ENCODE results near the gene BANK1. TPM values are rescaled to one million over a fixed set of nuclear protein-coding genes. Genes with fewer than 3 reads are reported as not detected.

The BANK1 gene
- total RNA-seq, 1 donor from 2014 or later = not detected

GRCh38 chr4:102037566-102037965 is 247.0 kb downstream of the BANK1 start:
- no peak overlapping the region for H3K4me3 Mint-ChIP-seq
- no peaks in the 10 kb centered on the region for H3K9me3 Mint-ChIP-seq
- H3K27ac Mint-ChIP-seq = no peak overlapping the region
- intact Hi-C loops (cut with micrococcal nuclease) = no loop called here
- H3K36me3 Mint-ChIP-seq (ENCODE audit: low read depth) = no peaks in the 10 kb centered on the region
- peaks cover 5% of the 10 kb centered on the region for H3K27me3 Mint-ChIP-seq (ENCODE audit: insufficient read depth)
- no peak for DNase-seq (ENCODE audit: low spot score)
- no peaks in the 10 kb centered on the region for H3K4me1 Mint-ChIP-seq (ENCODE audit: low read depth)

- H3K4me3 Mint-ChIP-seq = no peak overlapping the region
- H3K27me3 Mint-ChIP-seq (ENCODE audit: insufficient read depth) = peaks cover 5% of the 10 kb centered on the region
- no peak overlapping the region for H3K27ac Mint-ChIP-seq
- no peak for DNase-seq (ENCODE audit: low spot score)
- no peaks in the 10 kb centered on the region for H3K9me3 Mint-ChIP-seq
- no peaks in the 10 kb centered on the region for H3K36me3 Mint-ChIP-seq (ENCODE audit: low read depth)
- H3K4me1 Mint-ChIP-seq (ENCODE audit: low read depth) = no peaks in the 10 kb centered on the region
- intact Hi-C loops (cut with micrococcal nuclease) = no loop called here
These were observed 252.6 kb downstream of the BANK1 start for GRCh38 chr4:102042871-102043802.

- H3K27ac Mint-ChIP-seq = no peak overlapping the region
- no peaks in the 10 kb centered on the region for H3K4me1 Mint-ChIP-seq (ENCODE audit: low read depth)
- H3K4me3 Mint-ChIP-seq = no peak overlapping the region
These were observed 257.1 kb downstream of the BANK1 start for GRCh38 chr4:102047616-102048015.

GRCh38 chr4:102055805-102056204 is 265.3 kb downstream of the BANK1 start:
- Mint-ChIP-seq H3K4me3 (no peak overlapping the region), H3K27me3 (ENCODE audit: insufficient read depth) (peaks cover 16% of the 10 kb centered on the region), H3K36me3 (ENCODE audit: low read depth) (no peaks in the 10 kb centered on the region), H3K27ac (no peak overlapping the region), H3K4me1 (ENCODE audit: low read depth) (no peaks in the 10 kb centered on the region), H3K9me3 (no peaks in the 10 kb centered on the region)
- intact Hi-C loops (cut with micrococcal nuclease) = no loop called here
- no peak for DNase-seq (ENCODE audit: low spot score)

More at GRCh38 chr4:102047616-102048015, 257.1 kb downstream of the BANK1 start:
- intact Hi-C loops (cut with micrococcal nuclease) = no loop called here
- Mint-ChIP-seq H3K27me3 (ENCODE audit: insufficient read depth) (peaks cover 5% of the 10 kb centered on the region), H3K9me3 (no peaks in the 10 kb centered on the region), H3K36me3 (ENCODE audit: low read depth) (no peaks in the 10 kb centered on the region)
- no peak for DNase-seq (ENCODE audit: low spot score)

GRCh38 chr4:102057122-102057521 is 266.6 kb downstream of the BANK1 start:
- no peaks in the 10 kb centered on the region for H3K4me1 Mint-ChIP-seq (ENCODE audit: low read depth)
- H3K27ac Mint-ChIP-seq = no peak overlapping the region
- H3K4me3 Mint-ChIP-seq = no peak overlapping the region
- DNase-seq (ENCODE audit: low spot score) = no peak
- peaks cover 16% of the 10 kb centered on the region for H3K27me3 Mint-ChIP-seq (ENCODE audit: insufficient read depth)
- no peaks in the 10 kb centered on the region for H3K36me3 Mint-ChIP-seq (ENCODE audit: low read depth)
- intact Hi-C loops (cut with micrococcal nuclease) = no loop called here
- no peaks in the 10 kb centered on the region for H3K9me3 Mint-ChIP-seq

GRCh38 chr4:102061133-102061532 is 270.6 kb downstream of the BANK1 start:
- DNase-seq (ENCODE audit: low spot score) = no peak
- Mint-ChIP-seq H3K4me3 (no peak overlapping the region), H3K27me3 (ENCODE audit: insufficient read depth) (peaks cover 5% of the 10 kb centered on the region), H3K4me1 (ENCODE audit: low read depth) (no peaks in the 10 kb centered on the region), H3K9me3 (no peaks in the 10 kb centered on the region), H3K36me3 (ENCODE audit: low read depth) (no peaks in the 10 kb centered on the region), H3K27ac (no peak overlapping the region)
- intact Hi-C loops (cut with micrococcal nuclease) = no loop called here

GRCh38 chr4:102064747-102065442 is 274.4 kb downstream of the BANK1 start:
- Mint-ChIP-seq H3K27ac (no peak overlapping the region), H3K27me3 (ENCODE audit: insufficient read depth) (peaks cover 4% of the 10 kb centered on the region), H3K4me1 (ENCODE audit: low read depth) (no peaks in the 10 kb centered on the region), H3K36me3 (ENCODE audit: low read depth) (no peaks in the 10 kb centered on the region), H3K4me3 (no peak overlapping the region), H3K9me3 (no peaks in the 10 kb centered on the region)
- intact Hi-C loops (cut with micrococcal nuclease) = no loop called here
- no peak for DNase-seq (ENCODE audit: low spot score)

GRCh38 chr4:102076622-102077021 is 286.1 kb downstream of the BANK1 start:
- Mint-ChIP-seq H3K36me3 (ENCODE audit: low read depth) (no peaks in the 10 kb centered on the region), H3K27me3 (ENCODE audit: insufficient read depth) (peaks cover 1% of the 10 kb centered on the region), H3K9me3 (no peaks in the 10 kb centered on the region), H3K4me1 (ENCODE audit: low read depth) (no peaks in the 10 kb centered on the region), H3K27ac (no peak overlapping the region), H3K4me3 (no peak overlapping the region)
- DNase-seq (ENCODE audit: low spot score) = no peak
- intact Hi-C loops (cut with micrococcal nuclease) = no loop called here

- Mint-ChIP-seq H3K4me3 (no peak overlapping the region), H3K4me1 (ENCODE audit: low read depth) (no peaks in the 10 kb centered on the region), H3K27ac (no peak overlapping the region), H3K36me3 (ENCODE audit: low read depth) (no peaks in the 10 kb centered on the region), H3K27me3 (ENCODE audit: insufficient read depth) (no peaks in the 10 kb centered on the region), H3K9me3 (no peaks in the 10 kb centered on the region)
- DNase-seq (ENCODE audit: low spot score) = no peak
- intact Hi-C loops (cut with micrococcal nuclease) = no loop called here
These were observed 289.7 kb downstream of the BANK1 start for GRCh38 chr4:102080184-102080583.

GRCh38 chr4:102089850-102090621 is 299.5 kb downstream of the BANK1 start:
- no peak overlapping the region for H3K27ac Mint-ChIP-seq
- no peaks in the 10 kb centered on the region for H3K36me3 Mint-ChIP-seq (ENCODE audit: low read depth)
- H3K4me1 Mint-ChIP-seq (ENCODE audit: low read depth) = no peaks in the 10 kb centered on the region
- intact Hi-C loops (cut with micrococcal nuclease) = no loop called here
- no peaks in the 10 kb centered on the region for H3K9me3 Mint-ChIP-seq
- H3K4me3 Mint-ChIP-seq = no peak overlapping the region
- no peaks in the 10 kb centered on the region for H3K27me3 Mint-ChIP-seq (ENCODE audit: insufficient read depth)
- DNase-seq (ENCODE audit: low spot score) = no peak

GRCh38 chr4:102091656-102092055 is 301.1 kb downstream of the BANK1 start:
- Mint-ChIP-seq H3K4me3 (no peak overlapping the region), H3K27me3 (ENCODE audit: insufficient read depth) (no peaks in the 10 kb centered on the region), H3K9me3 (no peaks in the 10 kb centered on the region), H3K4me1 (ENCODE audit: low read depth) (no peaks in the 10 kb centered on the region), H3K27ac (no peak overlapping the region), H3K36me3 (ENCODE audit: low read depth) (no peaks in the 10 kb centered on the region)
- intact Hi-C loops (cut with micrococcal nuclease) = no loop called here
- no peak for DNase-seq (ENCODE audit: low spot score)

GRCh38 chr4:102094481-102094880 is 304.0 kb downstream of the BANK1 start:
- Mint-ChIP-seq H3K36me3 (ENCODE audit: low read depth) (no peaks in the 10 kb centered on the region), H3K4me3 (no peak overlapping the region), H3K27me3 (ENCODE audit: insufficient read depth) (no peaks in the 10 kb centered on the region), H3K4me1 (ENCODE audit: low read depth) (no peaks in the 10 kb centered on the region), H3K9me3 (no peaks in the 10 kb centered on the region), H3K27ac (no peak overlapping the region)
- DNase-seq (ENCODE audit: low spot score) = no peak
- intact Hi-C loops (cut with micrococcal nuclease) = no loop called here

- Mint-ChIP-seq H3K4me3 (no peak overlapping the region), H3K4me1 (ENCODE audit: low read depth) (no peaks in the 10 kb centered on the region), H3K36me3 (ENCODE audit: low read depth) (no peaks in the 10 kb centered on the region), H3K9me3 (peaks cover 25% of the 10 kb centered on the region), H3K27me3 (ENCODE audit: insufficient read depth) (no peaks in the 10 kb centered on the region), H3K27ac (no peak overlapping the region)
- intact Hi-C loops (cut with micrococcal nuclease) = no loop called here
- no peak for DNase-seq (ENCODE audit: low spot score)
These were observed 312.8 kb downstream of the BANK1 start for GRCh38 chr4:102103368-102103767.
